Adipose tissue (tissue), 3 donors: ENCODE results near the gene GRB10. TPM values are rescaled to one million over a fixed set of nuclear protein-coding genes. Genes with fewer than 3 reads are reported as not detected.

ENCODE experiments used
- H3K27ac ChIP-seq: one replicate; pipeline ENCODE4 v1.5.1; 2013; ENCODE audit warnings: low read depth, low read length
- WGBS, 3 donors: extraction: QIAGEN DNeasy Blood & Tissue Kit; methylation state at CpG; one replicate each; pipeline ENCODE4 v1.1.7; 2013; 5-methylcytosine and 5-hydroxymethylcytosine counted together
- polyA plus RNA-seq, 3 donors: library from polyadenylated mRNA; stranded (reverse); fragments of 200-250 nt; gene quantifications; one replicate each; pipeline ENCODE4 v1.2.3, GENCODE V29; 2013
- donor health status: healthy with polysubstance abuse.
- donor health status: Bipolar disorder and iron deficiency.
- donor health status: healthy.

GRB10 gene
- polyA plus RNA-seq, 3 donors, result 25.6 to 61.6 (median 26.1) TPM

- WGBS, 3 donors, result 74 to 85% (median 75%) methylated on average over 6 of the region's 6 CpGs
- H3K27ac ChIP-seq, result no peak overlapping the region
Observed at GRCh38 chr7:50544992-50545391, 237.7 kb downstream of the GRB10 start.

DNA sequence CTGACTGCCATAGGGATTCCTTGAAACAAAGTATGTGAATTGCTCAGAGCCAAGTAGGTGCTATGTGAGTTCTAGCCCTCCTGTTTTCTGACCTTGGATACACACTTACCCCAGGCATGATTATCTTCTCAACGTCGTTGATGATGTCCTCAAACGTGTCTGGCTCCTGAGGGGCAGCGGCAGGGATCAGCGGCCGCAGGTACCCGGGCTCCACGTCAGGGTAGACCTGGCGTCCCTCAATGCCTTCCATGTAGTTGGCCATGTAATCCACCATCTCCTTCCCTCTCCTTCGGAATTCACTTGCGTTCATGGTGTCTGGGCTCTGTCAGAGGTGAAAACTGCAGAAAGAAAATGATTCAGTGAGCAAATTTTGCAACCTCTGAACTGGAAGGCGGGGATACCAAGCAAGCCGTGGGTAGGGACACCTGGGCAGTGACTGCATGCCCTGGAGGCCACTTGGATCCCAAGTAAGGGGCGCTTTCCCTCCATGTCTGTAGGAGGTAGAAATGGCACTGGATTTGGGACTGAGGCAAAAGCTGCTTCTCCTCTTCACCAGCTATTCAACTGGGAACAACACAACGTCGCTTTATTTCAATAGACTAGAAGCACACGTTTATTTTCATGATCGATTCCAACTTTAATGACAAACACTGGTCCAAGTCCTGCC lies 238.8 kb downstream of the GRB10 start:
- WGBS, 3 donors, result 92 to 93% (median 93%) methylated on average over 18 of the region's 18 CpGs
- H3K27ac ChIP-seq, result no peak overlapping the region

GRCh38 chr7:50542132-50542531 lies 240.6 kb downstream of the GRB10 start:
- 90 to 94% (median 93%) methylated on average over 11 of the region's 11 CpGs for WGBS, 3 donors
- no peak overlapping the region for H3K27ac ChIP-seq

DNA sequence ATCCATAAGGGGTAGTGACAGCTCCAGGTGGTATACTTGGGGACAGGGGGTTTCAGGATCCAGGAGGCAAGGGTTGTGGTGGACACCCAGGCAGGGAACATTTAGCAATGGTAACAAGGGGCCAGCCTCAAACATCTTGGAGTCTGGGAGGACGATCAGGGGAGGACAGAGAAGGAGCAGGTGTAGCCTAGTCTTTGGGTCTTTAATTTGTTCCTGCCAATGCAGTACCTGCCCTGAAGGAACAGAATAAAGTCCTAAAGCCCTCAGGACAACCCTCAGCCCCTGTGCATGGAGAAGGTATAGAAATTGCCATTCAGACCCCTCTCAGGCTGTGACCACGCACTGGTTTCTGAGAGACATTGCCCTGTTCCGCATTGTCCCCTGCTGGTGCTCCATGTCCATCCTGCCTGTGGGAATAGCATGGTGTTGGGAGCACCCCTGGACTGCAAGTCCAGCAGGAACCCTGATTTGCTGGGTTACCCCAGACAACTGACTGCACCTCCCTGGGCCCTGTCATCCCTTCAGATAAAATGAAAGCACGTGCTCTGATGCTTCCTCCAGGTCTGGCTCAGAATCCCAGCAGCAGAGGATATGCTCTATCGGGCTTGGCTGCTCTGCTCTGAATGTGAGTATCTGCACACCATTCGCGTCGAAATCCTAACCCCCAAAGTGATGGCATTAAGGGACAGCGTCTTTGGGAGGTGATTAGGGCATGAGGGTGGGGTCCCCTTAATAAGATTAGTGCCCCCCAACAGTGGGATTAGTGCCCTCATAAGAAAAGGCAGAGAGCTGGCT lies 241.7 kb downstream of the GRB10 start:
- 93 to 97% (median 94%) methylated on average over 9 of the region's 9 CpGs for WGBS, 3 donors
- no peak overlapping the region for H3K27ac ChIP-seq

Other genes with a start within 250 kb of the GRB10 start
- gene DDC, start 217.5 kb downstream of the GRB10 start, polyA plus RNA-seq, result 1 to 10 TPM in 2 of 3 donors, under 1 TPM in 1; 0.13 to 3.4 (median 1.3) TPM